ENCODE data around the gene NOX4.
A peak's percentile ranks its signal among the peaks of the same experiment; 100 is the strongest.

Gene NOX4

DNA sequence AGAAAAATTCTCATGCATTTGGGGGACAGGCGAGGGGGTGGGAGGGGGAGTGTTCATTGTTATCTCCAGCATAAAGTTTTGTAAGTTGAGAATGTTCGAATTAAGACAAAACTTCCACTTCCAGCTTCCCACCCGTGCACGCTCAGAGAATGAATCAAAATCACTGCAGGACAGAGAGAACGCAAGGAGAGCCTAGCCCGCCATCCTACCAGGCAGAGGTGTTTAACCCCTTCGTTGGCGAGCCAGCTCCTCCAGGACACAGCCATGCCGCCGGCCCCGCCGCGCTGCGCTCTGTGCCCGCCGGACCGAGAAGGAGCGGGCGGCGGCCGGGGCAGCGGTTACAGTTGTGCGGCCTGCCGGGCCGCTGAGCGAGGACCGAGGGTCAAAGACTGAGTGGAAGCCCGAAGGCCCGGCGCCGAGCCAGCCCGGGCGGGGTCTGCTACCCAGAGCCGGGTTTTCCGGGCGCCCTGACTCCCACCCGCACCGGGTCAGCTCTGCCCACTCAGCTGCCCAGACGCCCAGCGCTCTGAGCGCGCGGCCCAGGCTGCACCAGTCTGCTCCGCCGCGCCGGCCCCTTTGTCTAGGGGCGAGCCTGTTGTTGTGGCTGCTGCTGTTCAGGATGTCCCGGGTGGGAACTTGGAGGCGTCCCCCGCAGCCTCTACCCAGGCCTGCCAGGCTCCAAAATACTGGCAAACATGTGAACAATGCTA is at the start of gene NOX4:
NOX4 (minus strand) TSS at position 395 of the 710 bp plus-strand sequence; CDS start at position 266, 129 bp downstream.
- peak in 1 of 2 experiments; percentile 41 for DNase-seq

DNA sequence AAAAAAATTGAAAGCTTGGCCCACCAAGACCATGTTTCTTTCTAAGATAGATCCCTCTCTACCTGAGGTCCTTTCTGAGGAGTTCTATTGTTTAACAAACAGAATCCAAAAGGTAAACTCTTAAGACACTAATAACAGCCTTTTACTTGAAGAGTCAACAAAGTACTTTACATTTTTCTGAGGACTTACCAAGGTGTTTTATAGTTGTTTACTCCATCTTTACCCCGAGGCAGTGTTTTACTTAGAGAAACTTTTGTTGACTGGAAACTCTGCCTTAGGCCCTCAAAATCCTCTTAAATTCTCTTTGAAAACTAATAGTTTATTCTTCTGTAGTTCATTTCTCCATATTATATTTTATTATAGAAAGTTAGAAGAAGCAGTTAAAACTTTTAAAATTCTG is 49.7 kb upstream of the NOX4 start:
- DNase-seq: no peak

DNA sequence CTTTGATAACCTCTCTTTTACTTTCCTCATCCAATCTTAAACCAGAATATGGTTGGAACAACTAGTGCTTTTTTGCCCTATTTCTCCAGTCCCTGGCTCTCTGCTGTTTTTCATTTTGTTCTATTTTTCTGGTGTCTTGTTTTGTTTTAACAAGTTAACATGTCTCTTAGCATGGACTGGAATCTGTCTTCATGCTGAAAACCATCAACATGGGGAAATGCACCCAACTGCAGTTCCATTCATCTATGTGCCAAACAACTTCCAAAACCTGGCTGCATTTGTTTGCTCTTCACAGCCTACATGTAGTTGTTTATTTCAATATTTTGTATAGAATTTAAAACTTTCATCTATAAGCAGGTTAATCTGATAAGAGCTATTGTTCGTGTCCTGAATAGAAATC is 46.8 kb upstream of the NOX4 start:
- DNase-seq: no peak

DNA sequence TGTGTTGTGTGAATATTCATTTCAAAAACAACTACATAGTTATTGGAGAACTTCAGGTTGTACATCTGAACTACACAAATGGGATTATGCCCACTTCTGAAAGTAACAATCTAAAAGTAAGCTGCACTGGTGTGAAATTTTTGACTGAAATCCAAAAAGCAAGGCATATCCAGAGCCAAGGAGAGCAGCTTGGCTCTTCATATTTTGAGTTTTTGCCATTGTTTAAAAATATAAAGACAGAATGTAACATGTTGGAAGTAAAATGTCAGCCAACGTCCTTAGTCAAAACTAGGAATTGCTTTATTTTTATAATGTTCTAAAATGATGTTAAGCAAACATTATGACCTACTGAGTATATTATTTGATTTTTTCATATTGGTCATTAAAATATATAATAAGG is 45.8 kb upstream of the NOX4 start:
- DNase-seq: no peak

DNA sequence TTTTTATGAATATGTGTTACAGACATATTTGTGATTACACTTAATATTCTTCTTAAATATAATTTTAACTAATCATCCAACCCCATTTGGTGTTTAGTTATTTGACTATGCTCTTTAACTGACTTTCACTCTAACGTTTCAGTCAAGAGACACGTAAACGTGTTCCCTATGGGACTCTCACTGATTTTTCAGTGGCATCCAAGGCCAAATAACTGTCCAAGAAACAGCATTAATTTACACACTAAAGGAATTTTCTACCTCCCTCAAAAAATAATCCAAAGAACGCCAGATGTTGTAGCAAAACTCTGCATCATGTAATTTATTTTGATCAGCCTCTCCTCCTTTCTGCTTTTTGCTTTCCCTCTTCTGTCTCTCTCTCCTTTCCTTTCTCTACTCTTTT is 44.0 kb upstream of the NOX4 start:
- no peak for DNase-seq

DNA sequence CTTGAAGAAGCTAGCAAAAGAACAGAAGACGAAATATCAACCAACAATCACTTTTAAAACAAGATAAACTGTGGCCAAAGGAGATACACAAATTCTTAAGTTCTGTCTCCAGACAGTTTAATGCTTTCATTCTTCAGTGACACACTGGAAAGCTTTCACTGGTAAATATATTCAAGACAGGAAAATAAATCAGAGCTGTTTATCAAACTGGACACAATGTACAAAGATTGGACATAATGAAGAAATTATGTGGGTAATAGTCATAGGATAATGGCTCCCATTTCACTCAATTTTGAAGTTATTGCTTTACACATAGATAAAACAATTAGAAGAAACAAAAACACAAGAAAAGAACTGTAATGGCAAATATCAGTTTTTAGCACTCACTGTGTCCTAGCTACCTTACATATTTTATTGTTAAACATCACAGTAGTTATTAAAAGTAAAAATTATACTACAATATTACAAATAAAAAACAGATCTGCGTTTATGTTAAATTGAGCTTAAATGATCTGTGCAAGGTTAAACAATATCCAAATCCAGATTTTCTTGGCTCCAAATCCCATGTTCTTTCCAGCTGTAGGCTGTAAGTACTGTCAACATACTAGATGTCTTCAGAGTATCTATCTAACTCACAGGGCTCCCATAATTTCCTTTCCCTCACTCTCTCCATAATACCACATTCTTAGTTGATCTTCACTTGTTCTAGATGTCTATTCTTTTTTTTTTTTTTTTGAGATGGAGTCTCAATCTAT is 38.6 kb upstream of the NOX4 start:
- DNase-seq: no peak

DNA sequence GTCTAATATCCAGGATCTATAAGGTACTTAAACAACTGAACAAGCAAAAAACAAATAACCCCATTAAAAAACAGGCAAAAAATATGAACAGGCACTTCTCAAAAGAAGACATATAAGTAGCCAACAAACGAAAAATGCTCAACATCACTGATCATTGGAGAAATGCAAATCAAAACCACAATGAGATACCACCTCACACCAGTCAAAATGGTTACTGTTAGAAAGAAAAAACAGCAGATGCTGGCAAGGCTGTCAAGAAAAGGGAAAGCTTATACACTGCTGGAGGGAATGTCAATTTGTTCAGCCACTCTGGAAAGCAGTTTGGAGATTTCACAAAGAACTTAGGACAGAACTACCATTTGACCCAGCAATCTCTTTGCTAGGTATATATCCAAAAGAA is 30.6 kb upstream of the NOX4 start:
- DNase-seq: no peak

DNA sequence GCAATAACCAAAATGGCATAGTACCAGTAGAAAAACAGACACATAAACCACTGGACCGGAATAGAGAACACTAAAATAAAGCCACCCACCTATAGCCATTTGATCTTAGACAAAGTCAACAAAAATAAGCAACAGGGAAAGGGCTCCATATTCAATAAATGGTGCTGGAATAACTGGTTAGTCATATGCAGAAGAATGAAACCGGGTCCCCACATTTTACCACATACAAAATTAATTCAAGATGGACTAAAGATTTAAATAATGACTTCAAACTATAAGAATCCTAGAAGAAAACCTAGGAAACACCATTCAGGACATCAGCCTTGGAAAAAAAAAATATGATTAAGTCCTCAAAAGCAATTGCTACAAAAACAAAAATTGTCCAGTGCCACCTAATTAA is 30.1 kb upstream of the NOX4 start:
- DNase-seq: no peak

DNA sequence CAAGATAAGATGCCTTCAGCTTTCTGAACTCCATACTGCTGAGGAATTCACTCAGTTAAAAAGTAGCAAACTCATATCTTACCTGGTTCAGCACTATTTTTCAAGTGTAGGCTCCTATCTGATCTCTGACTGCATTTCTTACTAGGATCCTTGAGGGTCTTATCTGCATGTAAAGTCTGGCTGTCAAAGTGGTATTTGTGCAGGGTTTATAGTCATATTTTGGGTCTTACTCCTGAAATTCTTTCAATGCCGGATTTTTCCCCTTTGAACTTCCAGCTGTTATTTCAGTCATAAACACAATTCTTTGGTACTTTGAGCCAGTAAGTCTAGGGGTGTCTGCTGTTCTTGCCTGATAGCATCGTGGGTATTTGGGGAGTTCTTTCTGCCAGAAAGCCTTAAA is 25.3 kb upstream of the NOX4 start:
- DNase-seq: no peak

DNA sequence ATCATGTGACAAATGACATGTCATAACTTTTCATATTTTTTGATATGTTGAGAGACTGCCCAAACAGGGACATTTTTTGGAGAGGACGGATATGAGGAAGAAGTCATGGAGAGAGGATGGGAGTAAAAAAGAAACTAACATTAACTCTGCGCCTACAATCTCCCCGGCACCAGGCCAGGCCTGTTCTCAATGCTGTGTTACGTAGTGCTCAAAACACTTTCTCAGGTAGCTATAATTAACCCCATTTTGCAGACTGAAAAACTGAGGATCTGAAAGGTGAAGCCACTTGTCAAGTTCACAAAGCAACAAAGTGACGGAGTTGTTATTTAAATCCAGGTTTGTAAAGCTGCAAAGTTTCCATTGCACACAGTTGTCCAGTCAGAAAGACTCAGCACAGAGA is 17.4 kb upstream of the NOX4 start:
- no peak for DNase-seq

DNA sequence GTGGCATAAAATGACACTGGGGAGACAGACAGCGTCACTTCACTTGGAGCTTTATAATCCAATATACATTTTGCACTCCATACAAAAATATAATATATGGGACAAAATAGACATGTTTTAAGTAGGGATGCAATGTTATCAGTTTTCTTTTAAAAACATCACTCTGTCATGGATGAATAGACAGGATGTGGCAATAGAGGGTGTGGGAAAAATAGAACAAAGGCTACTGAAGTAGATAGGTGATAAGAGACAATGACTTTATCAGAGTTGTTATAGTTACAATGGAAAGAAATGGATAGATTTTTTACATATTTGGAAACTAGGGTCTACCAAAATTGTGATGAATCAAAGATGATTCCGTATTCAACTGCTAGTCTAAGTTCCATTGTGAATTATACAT is 13.1 kb upstream of the NOX4 start:
- no peak for DNase-seq

DNA sequence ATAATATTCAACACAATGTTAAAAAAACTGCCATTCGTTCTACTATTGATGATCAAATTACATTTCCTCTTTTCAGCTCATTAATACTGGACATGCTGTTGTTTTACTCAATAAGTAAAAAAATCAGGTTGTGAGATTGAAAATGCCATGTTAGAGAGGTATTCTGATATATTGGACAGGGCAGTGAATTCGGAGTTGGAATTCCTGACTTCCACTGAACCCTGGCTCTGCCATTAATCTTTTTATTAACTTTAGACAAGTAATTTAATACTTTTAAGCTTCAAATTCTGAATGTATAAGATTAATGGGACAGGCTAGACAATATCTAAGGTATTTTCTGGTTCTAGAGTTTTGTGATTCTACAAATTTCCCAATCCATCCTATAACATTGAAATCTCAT is 12.2 kb upstream of the NOX4 start:
- DNase-seq: no peak

DNA sequence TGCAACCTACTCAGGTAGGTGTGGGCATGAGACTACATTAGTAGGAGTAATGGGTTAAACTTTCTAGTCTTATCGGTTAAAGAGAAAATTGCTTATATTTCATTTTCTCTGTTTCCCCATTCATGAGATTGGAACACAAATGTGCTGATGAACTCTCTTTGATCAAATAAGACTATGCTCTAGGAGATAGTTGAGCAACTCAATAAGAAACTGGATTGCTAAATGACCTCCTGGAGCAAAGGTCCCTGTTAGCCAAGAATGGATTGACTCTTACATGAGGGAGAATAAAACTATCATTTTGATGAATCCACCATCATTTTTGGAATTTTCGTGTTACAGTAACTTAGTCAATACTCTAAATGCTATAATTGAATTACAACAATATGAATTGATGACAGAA is 11.1 kb upstream of the NOX4 start:
- DNase-seq: no peak

DNA sequence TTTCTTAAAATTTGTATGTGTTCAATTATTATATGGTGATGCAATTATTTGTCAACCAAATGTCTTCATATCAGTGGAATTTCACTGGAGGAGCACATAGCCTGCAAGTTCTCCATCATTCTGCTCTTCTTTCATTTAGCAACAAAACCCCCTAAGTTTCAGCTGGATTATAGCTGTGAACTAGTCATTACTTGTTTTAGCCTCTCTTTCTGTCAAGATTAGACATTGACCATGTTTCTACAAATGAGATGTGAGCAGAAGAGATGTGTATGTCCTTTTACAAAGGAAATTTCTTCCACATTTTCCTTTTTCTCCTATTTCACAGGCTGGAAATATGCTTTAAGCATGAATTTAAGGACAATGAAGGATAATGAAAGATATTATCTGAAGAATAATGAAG is 9.2 kb upstream of the NOX4 start:
- no peak for DNase-seq

DNA sequence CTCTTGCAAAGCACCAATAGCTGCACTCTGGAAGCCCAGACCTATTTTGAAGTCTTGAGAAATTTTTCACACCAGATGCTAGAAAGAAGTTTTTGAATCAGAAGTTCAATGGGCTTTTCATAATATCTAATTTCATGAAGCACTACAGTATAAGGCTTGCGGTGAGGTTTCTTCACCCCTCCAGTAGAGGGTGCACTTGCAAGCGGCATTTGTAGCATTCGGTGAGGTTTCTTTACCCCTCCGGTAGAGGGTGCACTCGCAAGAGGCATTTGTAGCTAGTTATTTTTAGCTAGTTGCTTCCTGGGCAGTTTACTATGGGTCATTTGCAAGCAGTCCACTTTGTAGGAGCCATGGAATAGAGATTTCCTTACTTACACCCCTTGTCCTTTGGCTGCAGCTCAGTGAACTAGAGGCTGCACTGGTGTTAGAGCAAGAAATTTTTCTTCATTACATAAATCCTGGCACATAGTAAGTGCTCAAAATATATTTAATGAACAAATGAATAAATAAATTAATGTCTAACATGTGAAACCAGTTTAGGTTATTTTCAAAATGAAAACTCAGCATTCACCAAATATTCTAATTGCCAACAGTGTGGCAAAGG is 7.8 kb upstream of the NOX4 start:
- no peak for DNase-seq

DNA sequence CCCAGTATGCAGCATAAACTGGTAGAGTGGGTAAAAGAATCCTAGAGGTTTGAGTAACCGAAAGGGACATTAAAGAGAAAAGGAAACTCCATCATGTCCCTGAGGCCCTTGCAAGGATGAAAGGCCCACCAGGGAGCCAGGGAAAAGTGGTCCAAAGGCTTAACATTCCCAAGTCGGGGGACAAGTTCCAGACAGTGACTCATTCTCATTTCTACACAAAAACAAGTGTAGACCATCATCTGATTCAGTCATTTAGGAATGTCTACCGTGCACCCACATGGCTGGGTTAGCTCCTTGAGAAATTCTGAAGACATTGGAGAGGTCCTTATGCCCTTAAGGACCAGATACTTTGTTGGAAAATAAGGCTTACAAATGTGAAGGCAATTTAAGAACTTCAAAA is 4.8 kb upstream of the NOX4 start:
- no peak for DNase-seq

DNA sequence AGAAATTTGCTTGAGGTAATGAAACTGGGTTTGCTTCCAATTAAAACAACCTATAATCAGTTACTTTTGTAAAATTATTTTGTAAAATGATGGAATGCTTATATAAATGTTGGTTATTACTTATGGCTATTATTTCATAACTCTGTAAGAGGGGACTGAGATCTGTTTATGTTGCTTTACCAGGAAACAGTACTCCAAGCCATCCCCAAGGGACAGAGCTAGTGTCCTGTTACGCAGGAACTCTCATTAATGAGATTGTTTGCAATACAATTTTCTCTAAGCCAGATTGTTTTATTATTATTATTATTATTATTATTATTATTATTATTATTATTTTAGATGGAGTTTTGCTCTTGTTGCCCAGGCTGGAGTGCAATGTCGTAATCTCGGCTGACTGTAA is 2.3 kb upstream of the NOX4 start:
- peak in 1 of 2 experiments; percentile 1 for DNase-seq

DNA sequence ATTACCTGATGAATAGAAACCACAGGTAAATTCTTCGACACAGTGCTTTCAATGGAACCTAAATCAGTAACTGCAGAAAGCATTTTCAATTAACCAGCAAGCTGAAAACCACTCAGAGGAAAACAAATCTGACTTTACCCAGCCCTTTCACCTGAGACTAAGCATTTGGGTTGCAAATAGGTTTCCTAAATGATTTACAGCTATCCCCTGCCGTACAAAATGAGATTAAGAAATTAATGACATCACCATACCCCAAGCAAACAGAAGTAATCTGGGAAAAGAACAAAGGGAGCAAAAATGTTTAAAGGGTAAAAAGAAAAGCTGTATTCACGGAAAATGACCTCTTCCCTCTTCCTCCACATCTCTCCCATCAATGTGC is 584 bp downstream of the NOX4 start:
- DNase-seq: no peak

DNA sequence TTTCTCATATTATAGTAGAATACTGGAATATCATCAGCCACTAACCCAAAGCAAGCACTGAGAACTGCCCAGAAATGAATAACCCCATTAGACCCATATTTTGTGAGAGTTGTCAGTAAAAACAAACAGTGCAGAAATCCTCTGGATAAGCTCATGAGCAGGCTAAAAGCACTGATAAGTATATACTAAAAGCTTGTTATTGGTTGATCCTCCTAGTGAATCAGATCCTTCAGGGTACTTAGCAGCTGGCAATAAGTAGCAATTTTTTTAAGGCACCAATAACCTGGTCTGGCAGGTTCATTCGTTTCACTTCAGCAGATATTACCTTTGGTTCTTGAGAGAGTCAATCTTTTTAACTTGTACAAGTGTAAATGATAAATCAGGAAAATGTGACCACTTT is 1.2 kb downstream of the NOX4 start:
- peak in 1 of 2 experiments; percentile 38 for DNase-seq

DNA sequence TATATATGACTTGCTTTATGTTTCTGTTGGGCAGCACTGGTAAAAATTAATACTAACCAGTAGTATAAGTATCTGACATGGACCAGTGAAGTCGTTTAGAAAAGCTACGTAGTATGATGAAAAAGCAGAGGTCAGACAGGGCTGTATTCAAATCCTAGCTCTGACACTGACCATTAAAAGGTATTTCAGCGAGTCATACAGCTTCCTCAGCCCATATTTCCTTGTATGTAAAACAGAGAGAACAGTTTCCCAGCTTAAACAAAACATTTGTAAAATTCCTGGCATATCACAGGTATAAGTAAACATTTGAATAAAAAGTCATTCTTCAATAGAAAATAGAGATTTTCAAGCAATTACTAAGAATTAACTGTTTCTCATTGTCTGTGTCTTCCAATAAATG is 4.2 kb downstream of the NOX4 start:
- DNase-seq: no peak

DNA sequence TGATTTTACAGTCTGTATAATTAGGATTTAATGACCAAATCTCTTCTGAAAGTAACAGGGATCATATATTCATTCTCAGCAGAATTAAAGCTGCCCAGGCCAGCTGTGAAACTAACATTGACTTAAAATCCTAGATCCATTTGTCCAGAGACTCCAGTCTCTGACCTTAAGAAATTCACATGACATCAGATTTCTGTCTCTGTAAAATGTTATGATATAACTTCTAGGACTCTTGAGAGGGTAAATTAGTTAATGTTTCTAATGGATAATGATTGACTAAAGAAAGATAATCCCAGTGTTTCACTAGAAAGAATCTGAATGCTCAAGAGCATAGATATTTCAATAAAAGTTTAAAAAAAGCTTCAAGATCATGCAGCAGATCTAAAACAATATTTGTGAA is 6.3 kb downstream of the NOX4 start:
- no peak for DNase-seq

DNA sequence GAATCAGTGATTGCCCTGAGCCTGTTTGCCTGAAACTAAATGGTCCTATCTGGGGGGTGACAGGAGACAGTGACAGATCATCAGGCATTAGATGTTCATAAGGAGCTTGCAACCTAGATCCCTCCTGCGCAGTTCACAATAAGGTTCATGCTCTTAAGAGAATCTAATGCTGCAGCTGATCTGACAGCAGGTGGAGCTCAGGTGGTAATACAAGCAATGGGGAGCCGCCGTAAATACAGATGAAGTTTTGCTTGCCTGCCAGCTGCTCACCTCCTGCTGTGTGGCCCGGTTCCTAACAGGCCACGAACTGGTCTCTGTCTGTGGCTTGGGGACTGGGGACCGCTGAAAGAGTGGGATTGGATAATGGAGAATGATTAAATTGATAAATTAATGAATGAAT is 14.0 kb downstream of the NOX4 start:
- DNase-seq: peak in 1 of 2 experiments; percentile 24

DNA sequence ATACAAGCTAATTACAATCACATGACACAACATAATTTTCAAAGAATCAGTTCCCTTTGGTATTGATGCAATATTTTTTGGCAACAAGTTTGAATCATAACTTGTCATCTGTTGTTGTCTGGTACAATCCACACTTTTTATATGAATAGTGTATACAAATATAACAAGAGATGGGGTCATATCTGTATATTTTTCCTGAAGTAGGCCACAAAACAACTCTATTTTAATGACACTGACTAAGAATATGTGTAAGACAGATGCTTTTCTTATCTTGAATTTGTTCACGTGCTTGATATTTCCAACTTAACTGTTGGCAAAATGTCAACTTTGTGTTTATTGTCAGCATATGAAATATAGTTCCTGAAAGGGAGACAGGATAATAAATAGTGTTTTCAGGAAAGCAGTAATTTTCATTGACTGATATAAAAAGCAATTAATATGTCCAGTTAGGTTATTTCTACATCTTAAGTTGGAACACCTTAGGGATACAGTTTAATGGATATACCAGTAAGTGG is 27.9 kb downstream of the NOX4 start:
- DNase-seq: no peak

DNA sequence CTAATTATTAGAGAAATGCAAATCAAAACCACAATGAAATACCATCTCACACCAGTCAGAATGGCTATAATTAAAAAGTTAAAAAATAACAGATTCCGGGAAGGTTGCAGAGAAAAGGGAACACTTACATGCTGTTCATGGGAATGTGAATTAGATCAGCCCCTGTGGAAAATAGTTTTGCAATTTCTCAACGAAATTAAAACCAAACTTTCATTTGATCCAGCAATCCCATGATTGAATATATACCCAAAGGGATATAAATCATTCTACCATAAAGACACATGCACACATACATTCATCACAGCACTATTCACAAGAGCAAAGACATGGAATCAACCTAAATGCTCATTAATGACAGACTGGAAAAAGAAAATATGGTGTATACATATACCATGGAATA is 32.5 kb downstream of the NOX4 start:
- DNase-seq: no peak

Data from NCI-H524 (cell line).